GM18502 (cell line): ENCODE data around the gene MED20.

Experiments
- ATAC-seq: cut with Tn5 transposase; IDR thresholded peaks from one replicate; pipeline ENCODE4 v1.9.1; 2021; ENCODE audit warnings: mild to moderate bottlenecking; ENCODE audit not compliant: unreplicated experiment, poor library complexity

The MED20 gene

GRCh38 chr6:41914869-41915530, 5.9 kb downstream of the MED20 start:
- no peak for ATAC-seq

DNA sequence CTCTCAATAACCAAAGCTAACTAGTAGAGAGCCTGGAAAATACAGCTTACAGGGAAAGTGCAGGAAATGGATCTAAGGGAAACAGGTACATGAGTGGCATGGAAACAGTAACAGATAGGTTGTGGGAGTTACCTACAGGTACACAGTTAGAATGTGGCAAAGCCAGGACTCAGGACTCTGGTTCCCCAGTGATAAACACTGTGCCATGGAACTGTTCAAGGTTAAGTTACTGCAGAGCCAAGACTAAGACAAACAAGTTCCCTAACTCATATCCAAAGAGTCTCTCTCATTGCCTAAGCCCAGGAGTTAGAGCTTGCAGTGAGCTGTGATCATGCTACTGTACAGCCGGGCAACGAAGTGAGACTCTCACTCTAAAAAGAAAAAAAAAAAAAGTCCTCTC, 6.6 kb downstream of the MED20 start:
- ATAC-seq: no peak

DNA sequence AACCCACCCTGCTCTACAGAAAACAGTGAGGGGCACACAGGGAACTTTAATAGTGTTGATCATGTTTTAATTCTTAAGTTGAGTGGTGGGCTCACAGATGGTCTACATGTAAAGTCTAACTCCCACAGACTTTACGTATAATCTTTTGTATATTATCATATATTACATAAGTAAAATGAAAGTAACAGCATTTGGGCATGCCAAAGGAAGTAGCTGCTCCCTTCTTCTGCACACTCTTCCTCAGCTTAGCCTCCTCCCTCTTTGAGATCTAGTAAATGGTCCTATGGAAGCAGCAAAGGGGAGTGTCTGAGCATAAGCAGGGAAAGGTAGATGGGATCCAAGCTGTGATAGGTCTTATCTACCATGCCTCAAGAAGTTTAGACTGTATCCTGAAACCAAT, 11.2 kb downstream of the MED20 start:
- no peak for ATAC-seq

GRCh38 chr6:41901882-41902519, 18.9 kb downstream of the MED20 start:
- ATAC-seq: no peak

- no peak for ATAC-seq
Measured at GRCh38 chr6:41900861-41901260, 20.1 kb downstream of the MED20 start.

- ATAC-seq: no peak
Measured at GRCh38 chr6:41896281-41896680, 24.7 kb downstream of the MED20 start.

GRCh38 chr6:41895300-41896233, 25.4 kb downstream of the MED20 start, which contains the start of gene USP49:
USP49 (minus strand) TSS chr6:41895375; CDS start chr6:41806983, 88,392 bp downstream.
- ATAC-seq: peak; percentile 82

DNA sequence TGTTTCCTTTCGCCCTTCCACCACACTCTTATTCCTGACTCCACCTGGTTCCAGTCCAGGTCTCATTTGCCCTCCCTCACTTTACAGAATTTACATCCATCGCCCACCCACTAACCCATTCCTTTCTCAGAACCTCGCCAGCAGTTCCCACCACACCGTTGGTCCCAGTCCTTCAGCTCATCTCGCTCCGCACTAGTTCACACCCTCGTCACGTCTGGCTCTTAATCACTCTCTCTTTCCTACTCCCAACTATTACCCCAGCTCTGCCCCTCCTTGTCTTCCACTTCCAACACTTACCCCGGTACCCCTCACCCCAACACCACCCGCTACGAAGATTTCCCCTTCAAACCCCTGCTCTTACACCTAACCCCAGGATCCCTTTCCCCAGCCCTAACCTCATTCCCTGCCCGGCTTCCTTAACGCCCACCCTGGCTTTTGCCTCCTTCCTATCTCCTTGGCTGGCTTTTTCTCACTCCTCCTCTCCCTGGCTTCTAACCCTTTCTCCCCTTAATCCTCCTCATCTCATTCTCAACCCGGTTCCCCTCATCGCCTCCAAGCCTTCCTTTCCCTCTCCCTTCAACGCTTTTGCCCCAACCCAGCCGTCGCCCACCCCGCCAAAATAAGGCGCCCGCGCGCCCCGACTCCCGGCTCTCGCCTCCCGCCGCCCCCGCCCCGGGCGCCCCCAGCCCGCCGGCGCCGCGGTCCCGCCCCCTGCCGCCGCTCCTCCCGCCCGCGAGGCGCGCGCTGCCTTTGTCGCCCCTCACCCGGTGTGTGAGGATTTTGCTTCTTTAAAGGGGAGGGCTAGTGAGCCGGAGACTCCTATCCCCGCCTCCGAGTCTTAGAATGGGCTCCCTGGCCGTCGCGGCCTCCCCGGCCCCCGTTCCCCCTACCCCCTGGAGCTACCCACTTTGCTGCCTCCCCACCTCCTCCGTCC, 26.3 kb downstream of the MED20 start:
- ATAC-seq: peak; percentile 37

DNA sequence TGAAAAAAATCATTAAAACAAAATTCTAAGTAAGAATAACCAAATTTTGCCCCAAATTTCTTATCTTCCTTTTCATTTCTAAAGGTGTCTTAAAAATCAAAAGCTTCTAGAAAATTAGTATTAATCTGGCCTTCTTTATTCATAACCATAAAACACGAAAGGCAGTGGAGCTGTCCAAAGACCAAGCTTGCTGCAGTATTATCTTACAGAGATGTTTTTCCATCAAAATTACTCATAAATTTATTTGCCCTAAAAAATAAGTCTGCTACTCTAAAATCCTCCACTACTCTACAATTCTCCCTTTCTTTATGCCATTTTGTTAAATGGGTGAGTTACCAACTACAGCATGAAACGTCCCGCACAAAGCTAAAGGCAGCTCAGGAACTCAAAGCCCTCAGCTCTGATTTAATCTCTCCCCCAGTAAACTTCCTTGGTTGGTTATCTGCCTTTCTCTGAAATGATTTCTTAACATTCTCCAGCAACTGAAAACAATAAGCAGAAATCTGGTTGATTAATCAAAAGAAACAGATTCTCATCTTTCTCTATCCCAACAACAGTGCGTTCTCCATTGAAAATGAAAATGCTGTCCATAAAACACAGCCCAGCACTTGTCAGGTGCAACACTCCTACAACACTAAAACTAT, 27.9 kb downstream of the MED20 start:
- no peak for ATAC-seq

GRCh38 chr6:41887331-41887751, 33.6 kb downstream of the MED20 start:
- ATAC-seq: no peak

DNA sequence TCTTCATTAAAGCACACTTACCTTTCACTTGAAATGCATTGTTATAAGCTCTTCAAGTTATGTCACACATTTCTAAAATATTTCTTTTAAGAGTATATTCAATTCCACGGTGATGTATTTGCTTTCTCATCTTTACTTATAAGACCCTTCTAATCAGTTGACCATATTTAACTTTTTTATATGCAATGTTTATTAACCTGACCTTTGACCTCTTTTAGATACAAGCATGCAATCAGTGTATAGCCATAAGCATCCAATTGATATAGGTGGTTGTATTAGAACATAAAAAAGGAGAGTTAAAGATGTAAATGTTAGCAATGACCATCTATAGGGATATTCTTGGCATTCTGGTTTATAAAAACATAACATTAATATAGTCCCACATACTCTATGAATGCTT, 35.0 kb downstream of the MED20 start:
- no peak for ATAC-seq

DNA sequence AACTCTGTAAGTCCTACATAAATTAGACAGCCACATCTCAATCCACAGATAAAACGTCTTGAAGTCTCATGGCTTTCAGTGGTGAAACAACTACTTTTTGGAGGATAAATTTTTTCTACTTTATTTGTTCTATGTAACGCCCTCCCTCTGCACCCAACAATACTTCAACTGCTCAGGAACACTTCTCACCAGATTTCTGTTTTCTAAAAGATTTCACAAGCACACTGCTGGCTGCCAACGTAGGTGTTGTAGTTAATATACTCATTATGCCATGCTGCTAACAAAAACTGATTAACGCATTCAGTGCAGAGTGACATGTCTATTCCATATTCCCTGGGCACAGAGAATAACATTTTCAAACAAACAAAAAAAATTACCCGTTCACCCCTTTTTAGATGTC, 36.0 kb downstream of the MED20 start:
- ATAC-seq: no peak

DNA sequence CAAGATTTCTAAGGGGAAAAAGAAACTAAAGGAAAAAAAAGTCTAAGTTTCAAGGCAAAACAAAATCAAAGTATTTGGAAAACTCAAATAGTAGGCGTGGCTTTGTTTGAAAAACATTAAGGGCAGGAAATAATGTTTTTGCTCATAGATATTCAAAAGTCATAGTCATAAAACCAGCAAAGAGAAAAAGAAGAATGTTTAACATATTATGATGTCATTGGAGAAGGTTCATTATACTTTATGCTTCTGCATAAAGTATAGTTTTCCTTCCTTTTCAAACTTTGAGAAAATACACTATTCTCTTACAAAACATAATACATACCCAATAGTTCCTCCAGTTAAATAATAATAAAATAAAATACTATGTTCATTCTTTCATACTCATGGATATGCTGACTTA, 39.4 kb downstream of the MED20 start:
- no peak for ATAC-seq

- no peak for ATAC-seq
Measured at GRCh38 chr6:41878961-41879405, 42.0 kb downstream of the MED20 start.

- ATAC-seq: no peak
Measured at GRCh38 chr6:41878246-41878645, 42.7 kb downstream of the MED20 start.

DNA sequence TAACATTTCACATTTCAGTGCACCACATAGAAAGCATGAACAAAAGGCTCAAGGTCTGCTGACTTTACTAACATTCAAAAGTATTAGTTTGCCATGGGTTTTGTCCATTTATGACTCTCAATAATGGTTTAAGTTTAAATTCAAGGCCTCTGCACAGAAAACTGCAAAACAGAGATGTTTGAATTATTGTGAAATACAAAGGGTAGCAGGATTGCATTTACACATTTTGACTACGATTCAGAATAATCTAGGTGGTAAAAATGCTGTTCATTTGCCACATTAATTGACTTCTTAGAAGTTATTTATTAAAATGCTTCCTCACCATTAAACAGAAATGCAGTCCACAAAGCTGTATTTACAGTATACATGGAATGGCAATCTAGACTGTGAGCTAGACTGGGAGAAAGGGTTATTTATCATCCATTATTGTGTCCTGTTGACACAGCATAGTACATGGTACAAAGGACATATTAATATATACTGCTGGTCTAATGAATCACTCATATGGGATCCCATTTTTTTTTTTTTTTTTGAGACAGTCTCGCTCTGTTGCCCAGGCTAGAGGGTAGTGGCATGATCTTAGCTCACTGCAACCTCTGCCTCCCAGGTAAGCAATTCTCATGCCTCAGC, 43.8 kb downstream of the MED20 start:
- no peak for ATAC-seq

GRCh38 chr6:41874741-41875140, 46.2 kb downstream of the MED20 start:
- no peak for ATAC-seq

DNA sequence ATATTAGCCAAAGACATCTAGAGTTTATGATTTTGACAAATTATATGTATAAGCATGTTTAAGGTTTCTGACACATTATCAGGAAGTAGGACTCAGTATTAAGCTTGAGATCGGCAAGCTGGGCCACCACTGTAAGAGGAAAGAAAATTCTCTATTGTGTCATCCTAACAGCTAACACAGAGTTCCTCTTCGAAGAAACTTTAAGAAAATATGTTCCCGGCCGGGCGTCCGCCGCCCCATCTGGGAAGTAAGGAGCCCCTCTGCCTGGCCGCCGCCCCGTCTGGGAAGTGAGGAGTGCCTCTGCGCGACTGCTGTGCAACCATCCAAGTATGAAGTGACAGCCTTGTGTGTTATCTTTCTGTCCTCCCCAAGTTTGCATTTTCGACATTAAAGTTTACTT, 48.8 kb downstream of the MED20 start:
- no peak for ATAC-seq

DNA sequence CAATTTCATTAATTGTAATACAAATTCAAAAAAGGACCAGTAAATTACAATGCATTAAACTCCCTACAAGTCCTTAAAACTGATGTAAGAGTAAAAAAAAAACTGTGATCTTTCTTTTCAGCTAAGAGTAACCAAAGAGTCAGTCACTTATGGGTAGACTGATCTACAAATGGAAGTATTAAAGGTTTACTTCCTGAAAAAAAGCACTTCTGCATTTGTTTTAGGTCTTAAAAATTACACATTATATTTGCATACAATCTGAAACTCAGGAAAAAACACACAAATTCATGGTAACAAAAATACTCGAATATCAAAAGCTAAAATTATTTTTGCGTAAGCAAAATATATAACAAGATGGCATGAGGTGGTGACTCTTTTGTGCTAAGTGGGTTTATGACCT, 49.2 kb downstream of the MED20 start:
- no peak for ATAC-seq
